ENCODE measurements around the gene GPD1L. TPM values are rescaled to one million over a fixed set of nuclear protein-coding genes. Genes with fewer than 3 reads are reported as not detected.
"Not testable (repeated sequence)": the region's sequence is repeated elsewhere in the genome, so short reads cannot be mapped to it uniquely, and the experiment has no call there.

The GPD1L gene
- total RNA-seq, 2 experiments from 2014 or later: 9.2 to 10.2 TPM

DNA sequence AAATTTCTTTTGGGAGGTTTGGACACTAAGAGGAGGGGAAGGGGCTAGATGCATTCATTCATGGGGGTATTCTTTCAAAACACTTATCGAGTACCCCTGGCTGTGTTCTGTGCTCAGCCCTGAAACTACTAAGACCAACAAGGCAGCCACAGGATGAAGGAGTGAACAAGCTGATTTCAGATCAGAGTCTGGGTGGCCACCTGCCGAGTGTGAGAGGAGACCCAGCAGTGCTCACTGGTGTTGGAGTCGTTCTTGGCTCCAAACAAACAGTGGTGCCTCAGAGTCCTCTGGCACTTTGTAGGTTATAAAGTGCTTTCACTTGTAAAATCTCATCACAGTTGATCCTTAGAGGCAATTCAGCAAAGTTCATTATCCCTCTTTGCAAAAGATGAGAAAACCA lies 83.3 kb downstream of the GPD1L start:
- H3K36me3 Mint-ChIP-seq (ENCODE audit: low read depth): no peaks in the 10 kb centered on the region
- H3K9me3 Mint-ChIP-seq: no peaks in the 10 kb centered on the region
- intact Hi-C loops (cut with micrococcal nuclease): no loop called here
- POLR2A ChIA-PET: no interaction called here
- ATAC-seq (no peak), DNase-seq (no peak)
- no peaks in the 10 kb centered on the region for H3K4me1 Mint-ChIP-seq (ENCODE audit: low read depth)
- no peak overlapping the region for H3K4me3 Mint-ChIP-seq
- peaks cover 2% of the 10 kb centered on the region for H3K27me3 Mint-ChIP-seq
- no peak overlapping the region for H3K27ac Mint-ChIP-seq
- CTCF ChIA-PET: no interaction called here
- TF ChIP-seq CTCF (IDR thresholded peaks at IDR 0.05): no peak

DNA sequence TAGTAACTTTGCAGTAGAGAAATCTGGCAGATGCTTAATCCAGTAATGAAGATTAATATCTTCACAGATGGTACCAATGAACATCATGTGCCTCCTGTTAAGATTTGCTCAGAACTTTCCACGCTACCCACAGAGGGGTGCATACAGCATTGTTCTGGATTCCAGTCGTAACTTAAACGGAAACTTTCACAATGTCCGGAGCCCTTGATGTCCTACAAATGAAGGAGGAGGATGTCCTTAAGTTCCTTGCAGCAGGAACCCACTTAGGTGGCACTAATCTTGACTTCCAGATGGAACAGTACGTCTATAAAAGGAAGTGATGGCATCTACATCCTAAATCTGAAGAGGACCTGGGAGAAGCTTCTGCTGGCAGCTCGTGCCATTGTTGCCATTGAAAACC lies 84.1 kb downstream of the GPD1L start:
- H3K36me3 Mint-ChIP-seq (ENCODE audit: low read depth); CTCF ChIA-PET; H3K27ac Mint-ChIP-seq; H3K4me3 Mint-ChIP-seq; H3K4me1 Mint-ChIP-seq (ENCODE audit: low read depth); H3K9me3 Mint-ChIP-seq; ATAC-seq; H3K27me3 Mint-ChIP-seq; DNase-seq; POLR2A ChIA-PET; intact Hi-C loops (cut with micrococcal nuclease): not testable (repeated sequence)

- Mint-ChIP-seq H3K4me1 (ENCODE audit: low read depth) (no peaks in the 10 kb centered on the region), H3K4me3 (no peak overlapping the region), H3K36me3 (ENCODE audit: low read depth) (no peaks in the 10 kb centered on the region), H3K27ac (no peak overlapping the region), H3K9me3 (no peaks in the 10 kb centered on the region), H3K27me3 (peaks cover 2% of the 10 kb centered on the region)
- intact Hi-C loops (cut with micrococcal nuclease): no loop called here
- no peak for ATAC-seq
- TF ChIP-seq CTCF (IDR thresholded peaks at IDR 0.05): no peak
- DNase-seq: no peak
- ChIA-PET CTCF (interaction anchor here (0.6 kb wide), 1 partner anchor 16 kb away, joined by 4 read pairs; no protein-coding TSS in a partner anchor), POLR2A (no interaction called here)
Observed at GRCh38 chr3:32193101-32193500, 86.7 kb downstream of the GPD1L start.

DNA sequence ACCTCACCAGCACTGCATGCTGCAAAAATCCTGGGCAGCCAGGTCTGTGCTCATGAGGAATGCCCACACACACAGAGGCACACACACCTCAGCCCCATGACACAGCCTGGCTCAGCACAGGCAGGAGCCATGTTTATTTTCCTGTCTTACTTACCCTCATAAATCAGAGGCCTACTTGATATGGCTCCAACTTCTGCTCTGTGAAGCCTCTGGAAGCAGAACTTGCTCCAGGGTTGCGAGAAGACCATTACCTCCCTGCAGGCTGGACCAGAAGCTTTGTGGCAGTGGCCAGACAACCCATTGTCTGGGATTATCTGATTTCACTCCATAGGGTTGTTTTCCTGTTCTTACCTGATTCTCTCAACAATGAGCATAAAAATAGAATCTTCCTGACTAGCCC lies 88.2 kb downstream of the GPD1L start:
- no peaks in the 10 kb centered on the region for H3K9me3 Mint-ChIP-seq
- intact Hi-C loops (cut with micrococcal nuclease): no loop called here
- no peak for TF ChIP-seq CTCF (IDR thresholded peaks at IDR 0.05)
- H3K4me1 Mint-ChIP-seq (ENCODE audit: low read depth): no peaks in the 10 kb centered on the region
- DNase-seq (no peak), ATAC-seq (no peak)
- no peak overlapping the region for H3K27ac Mint-ChIP-seq
- H3K27me3 Mint-ChIP-seq: peaks cover 2% of the 10 kb centered on the region
- POLR2A ChIA-PET: no interaction called here
- H3K36me3 Mint-ChIP-seq (ENCODE audit: low read depth): no peaks in the 10 kb centered on the region
- no peak overlapping the region for H3K4me3 Mint-ChIP-seq
- CTCF ChIA-PET: interaction anchor here (1.1 kb wide), 1 partner anchor 9 kb away, joined by 3 read pairs; no protein-coding TSS in a partner anchor

GRCh38 chr3:32195995-32196540 lies 89.6 kb downstream of the GPD1L start:
- H3K4me1 Mint-ChIP-seq (ENCODE audit: low read depth): no peaks in the 10 kb centered on the region
- no peak overlapping the region for H3K27ac Mint-ChIP-seq
- CTCF ChIA-PET: interaction anchor here (1.1 kb wide), 1 partner anchor 10 kb away, joined by 3 read pairs; no protein-coding TSS in a partner anchor
- no peak for ATAC-seq
- no peak overlapping the region for H3K4me3 Mint-ChIP-seq
- POLR2A ChIA-PET: no interaction called here
- H3K36me3 Mint-ChIP-seq (ENCODE audit: low read depth): no peaks in the 10 kb centered on the region
- no peaks in the 10 kb centered on the region for H3K9me3 Mint-ChIP-seq
- DNase-seq: no peak
- intact Hi-C loops (cut with micrococcal nuclease): no loop called here
- TF ChIP-seq CTCF (IDR thresholded peaks at IDR 0.05): no peak
- peaks cover 2% of the 10 kb centered on the region for H3K27me3 Mint-ChIP-seq
